Activated naive CD4-positive, alpha-beta T cell treated with anti-CD3 and anti-CD28 coated beads, Interleukin-2, amount 50 U/mL, for 24 hours (primary cell): Measurements from ENCODE around the gene FANCL.
"Not testable (repeated sequence)": the region's sequence is repeated elsewhere in the genome, so short reads cannot be mapped to it uniquely, and the experiment has no call there.

Experiments
- H3K27ac Mint-ChIP-seq: one replicate; pipeline ENCODE4 v1.8.0; 2021; ENCODE audit warnings: mild to moderate bottlenecking, mixed read lengths
- H3K27me3 Mint-ChIP-seq: one replicate; pipeline ENCODE4 v1.8.0; 2021; ENCODE audit warnings: mixed read lengths
- H3K36me3 Mint-ChIP-seq: one replicate; pipeline ENCODE4 v1.8.0; 2021; ENCODE audit warnings: mixed read lengths
- H3K4me1 Mint-ChIP-seq: one replicate; pipeline ENCODE4 v1.8.0; 2021; ENCODE audit warnings: mixed read lengths
- H3K4me3 Mint-ChIP-seq: one replicate; pipeline ENCODE4 v1.8.0; 2021; ENCODE audit warnings: mild to moderate bottlenecking, mixed read lengths
- H3K9me3 Mint-ChIP-seq: one replicate; pipeline ENCODE4 v1.8.0; 2021; ENCODE audit warnings: mixed read lengths

FANCL gene

DNA sequence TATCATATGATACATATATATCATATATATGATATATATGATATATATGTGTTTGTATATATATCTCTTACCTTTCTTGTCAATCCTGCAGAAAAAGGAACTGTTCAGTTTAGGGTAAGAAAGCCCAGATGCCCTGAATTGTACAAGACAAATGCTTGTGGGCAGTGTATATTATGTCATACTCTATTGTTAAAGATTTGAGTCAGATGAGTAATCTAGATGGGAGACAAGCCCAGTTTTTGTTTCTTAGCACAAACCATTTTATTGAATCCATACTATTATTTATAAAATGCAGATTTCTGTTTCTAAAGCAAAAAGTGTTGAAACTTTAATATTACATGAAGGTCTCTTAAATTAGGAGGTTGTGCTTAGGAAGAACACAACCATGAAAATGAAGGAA lies 103.9 kb downstream of the FANCL start:
- H3K27me3 Mint-ChIP-seq = no peaks in the 10 kb centered on the region
- peaks cover 22% of the 10 kb centered on the region for H3K36me3 Mint-ChIP-seq
- no peaks in the 10 kb centered on the region for H3K9me3 Mint-ChIP-seq
- H3K4me3 Mint-ChIP-seq = no peak overlapping the region
- no peak overlapping the region for H3K27ac Mint-ChIP-seq
- no peaks in the 10 kb centered on the region for H3K4me1 Mint-ChIP-seq

GRCh38 chr2:58135861-58136260 lies 105.3 kb downstream of the FANCL start:
- Mint-ChIP-seq H3K36me3 (peaks cover 24% of the 10 kb centered on the region), H3K4me1 (no peaks in the 10 kb centered on the region), H3K27me3 (no peaks in the 10 kb centered on the region), H3K27ac (no peak overlapping the region), H3K9me3 (no peaks in the 10 kb centered on the region), H3K4me3 (no peak overlapping the region)

DNA sequence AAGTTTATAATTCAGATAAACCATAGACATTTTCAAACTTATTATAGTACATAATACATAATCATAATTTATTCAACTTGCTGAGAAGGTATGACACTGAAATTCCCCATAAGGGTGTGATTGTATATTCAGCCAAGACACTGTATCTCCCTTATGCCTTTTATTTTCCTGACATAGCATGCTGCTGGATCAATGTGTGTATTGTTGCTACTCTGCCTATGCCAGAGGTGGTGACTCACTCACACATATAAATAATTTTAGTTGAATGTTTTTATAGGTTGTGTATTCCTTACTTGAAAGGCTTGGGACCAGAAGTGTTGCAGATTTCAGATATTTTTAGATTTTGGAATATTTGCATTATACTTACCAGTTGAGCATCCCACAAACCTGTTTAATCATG lies 107.7 kb downstream of the FANCL start:
- H3K36me3 Mint-ChIP-seq = peaks cover 14% of the 10 kb centered on the region
- H3K27me3 Mint-ChIP-seq = no peaks in the 10 kb centered on the region
- H3K9me3 Mint-ChIP-seq = no peaks in the 10 kb centered on the region
- no peak overlapping the region for H3K27ac Mint-ChIP-seq
- H3K4me3 Mint-ChIP-seq = no peak overlapping the region
- H3K4me1 Mint-ChIP-seq = no peaks in the 10 kb centered on the region

DNA sequence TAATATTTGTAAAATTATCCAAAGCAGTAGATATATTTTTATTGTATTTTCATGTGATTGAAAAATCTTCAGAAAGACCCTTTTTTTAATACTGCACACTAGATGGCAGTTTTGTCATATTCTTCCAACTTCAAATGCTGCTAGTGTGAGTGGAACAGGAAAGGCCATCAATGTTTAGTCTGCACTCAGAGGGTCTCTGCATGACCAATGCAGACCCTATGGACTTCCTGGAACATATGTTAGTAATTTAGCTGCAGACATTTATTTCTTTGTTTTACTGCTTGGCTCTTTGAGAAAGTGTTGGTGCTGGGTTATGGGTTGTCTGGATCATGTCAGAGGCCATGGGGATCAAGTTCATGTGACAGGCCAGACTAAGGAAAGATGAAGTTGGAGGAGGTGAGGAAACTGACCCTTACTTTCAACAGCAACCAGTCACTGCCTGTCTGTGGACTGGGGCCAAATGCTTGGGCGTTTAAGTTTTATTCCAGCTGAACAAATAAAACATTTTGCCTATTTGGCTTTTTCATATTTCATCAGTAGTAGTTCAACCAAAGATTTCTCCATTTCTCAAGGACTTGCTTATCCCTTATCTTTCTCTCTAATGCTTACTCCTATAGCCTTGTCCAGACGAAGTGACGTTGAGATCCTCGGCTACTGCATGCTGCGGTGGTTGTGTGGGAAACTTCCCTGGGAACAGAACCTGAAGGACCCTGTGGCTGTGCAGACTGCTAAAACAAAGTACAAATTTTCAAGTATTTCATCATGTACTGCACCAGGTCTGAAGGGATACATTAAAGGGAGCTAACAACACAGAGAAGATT lies 109.7 kb downstream of the FANCL start:
- Mint-ChIP-seq H3K9me3 (no peaks in the 10 kb centered on the region), H3K4me1 (no peaks in the 10 kb centered on the region), H3K27ac (no peak overlapping the region), H3K36me3 (peaks cover 12% of the 10 kb centered on the region), H3K27me3 (no peaks in the 10 kb centered on the region), H3K4me3 (no peak overlapping the region)

GRCh38 chr2:58130238-58130637 lies 110.9 kb downstream of the FANCL start:
- Mint-ChIP-seq H3K9me3 (no peaks in the 10 kb centered on the region), H3K4me1 (no peaks in the 10 kb centered on the region), H3K36me3 (peaks cover 12% of the 10 kb centered on the region), H3K27me3 (no peaks in the 10 kb centered on the region), H3K4me3 (no peak overlapping the region), H3K27ac (no peak overlapping the region)

GRCh38 chr2:58127111-58127510 lies 114.0 kb downstream of the FANCL start:
- no peak overlapping the region for H3K27ac Mint-ChIP-seq
- no peaks in the 10 kb centered on the region for H3K27me3 Mint-ChIP-seq
- peaks cover 12% of the 10 kb centered on the region for H3K36me3 Mint-ChIP-seq
- no peaks in the 10 kb centered on the region for H3K9me3 Mint-ChIP-seq
- H3K4me1 Mint-ChIP-seq = no peaks in the 10 kb centered on the region
- H3K4me3 Mint-ChIP-seq = no peak overlapping the region

GRCh38 chr2:58122540-58122939 lies 118.6 kb downstream of the FANCL start:
- Mint-ChIP-seq H3K27ac (no peak overlapping the region), H3K4me1 (no peaks in the 10 kb centered on the region), H3K4me3 (no peak overlapping the region), H3K9me3 (no peaks in the 10 kb centered on the region), H3K27me3 (no peaks in the 10 kb centered on the region), H3K36me3 (peaks cover 30% of the 10 kb centered on the region)

- Mint-ChIP-seq H3K27ac (no peak overlapping the region), H3K9me3 (no peaks in the 10 kb centered on the region), H3K4me1 (no peaks in the 10 kb centered on the region), H3K27me3 (no peaks in the 10 kb centered on the region), H3K4me3 (no peak overlapping the region), H3K36me3 (peaks cover 33% of the 10 kb centered on the region)
Observed at GRCh38 chr2:58122040-58122439, 119.1 kb downstream of the FANCL start.

- Mint-ChIP-seq H3K4me3 (no peak overlapping the region), H3K4me1 (no peaks in the 10 kb centered on the region), H3K36me3 (peaks cover 40% of the 10 kb centered on the region), H3K27me3 (no peaks in the 10 kb centered on the region), H3K27ac (no peak overlapping the region), H3K9me3 (no peaks in the 10 kb centered on the region)
Observed at GRCh38 chr2:58120626-58121229, 120.4 kb downstream of the FANCL start.

- H3K9me3 Mint-ChIP-seq, H3K4me1 Mint-ChIP-seq, H3K27ac Mint-ChIP-seq, H3K4me3 Mint-ChIP-seq, H3K27me3 Mint-ChIP-seq: not testable (repeated sequence)
- peaks cover 31% of the 10 kb centered on the region for H3K36me3 Mint-ChIP-seq
Observed at GRCh38 chr2:58113563-58113962, 127.6 kb downstream of the FANCL start.

DNA sequence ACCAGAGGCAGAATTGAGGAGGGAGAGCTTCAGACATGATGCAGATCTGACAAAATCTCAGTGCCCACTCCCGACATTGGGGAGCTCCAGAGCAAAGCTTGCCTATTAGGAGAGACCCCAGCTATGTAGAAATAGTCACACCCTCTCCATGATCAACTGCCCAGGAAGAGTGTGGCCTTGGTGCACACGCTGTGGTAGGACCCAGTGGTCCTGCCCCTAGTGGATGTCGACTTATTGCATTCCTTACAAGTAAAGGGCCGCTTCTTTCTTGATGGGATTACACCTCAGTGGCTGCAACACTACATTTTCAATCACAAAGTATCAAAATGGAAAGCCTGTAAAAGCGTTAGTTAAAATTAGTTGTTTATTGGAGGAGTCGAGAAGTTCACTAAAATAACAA lies 130.4 kb downstream of the FANCL start:
- no peaks in the 10 kb centered on the region for H3K27me3 Mint-ChIP-seq
- no peak overlapping the region for H3K4me3 Mint-ChIP-seq
- H3K27ac Mint-ChIP-seq = no peak overlapping the region
- H3K9me3 Mint-ChIP-seq = no peaks in the 10 kb centered on the region
- peaks cover 17% of the 10 kb centered on the region for H3K4me1 Mint-ChIP-seq
- H3K36me3 Mint-ChIP-seq = peaks cover 18% of the 10 kb centered on the region

- Mint-ChIP-seq H3K27me3 (no peaks in the 10 kb centered on the region), H3K4me3 (no peak overlapping the region), H3K9me3 (no peaks in the 10 kb centered on the region), H3K4me1 (peaks cover 17% of the 10 kb centered on the region), H3K27ac (no peak overlapping the region), H3K36me3 (peaks cover 16% of the 10 kb centered on the region)
Observed at GRCh38 chr2:58109481-58109880, 131.6 kb downstream of the FANCL start.
